Stimulated activated CD8-positive, alpha-beta memory T cell treated with anti-CD3 and anti-CD28 coated beads, Interleukin-15, amount 100 ng/mL, for 4 hours (primary cell): ENCODE data around the gene COMMD2.

Source experiments
- DNase-seq, 2 donors: peaks; one replicate each; pipeline ENCODE4 v3.0.0-alpha.2; 2020; ENCODE audit warnings: low read depth in 2 of 2

The COMMD2 gene

DNA sequence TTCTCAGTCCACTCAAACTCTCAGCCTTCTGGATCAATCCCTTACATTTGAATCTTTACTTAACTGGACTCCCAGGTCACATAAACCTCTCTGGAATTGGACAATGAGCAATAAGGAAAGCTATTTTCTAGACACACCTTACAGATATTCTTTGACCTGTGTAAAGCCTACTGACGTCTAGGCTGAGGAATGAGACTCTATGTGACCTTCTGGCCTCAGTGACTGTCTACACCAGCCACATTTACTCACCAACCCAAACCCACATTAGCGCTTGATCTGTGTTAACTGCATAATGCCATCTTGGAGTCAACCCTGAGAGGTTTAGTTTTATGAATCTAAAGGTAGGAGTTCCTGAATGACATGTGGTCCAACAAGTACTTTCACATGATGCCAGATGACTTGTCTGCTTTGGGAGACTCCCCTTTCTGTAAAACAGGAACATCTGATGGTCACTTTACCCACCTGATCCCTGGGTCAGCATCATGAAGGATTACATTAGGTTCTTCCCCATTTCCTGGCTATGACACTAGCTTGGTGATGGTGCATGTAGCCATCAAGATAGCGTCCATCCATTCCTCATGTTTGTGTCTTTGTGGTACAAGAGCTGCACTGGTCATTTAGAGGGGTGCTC lies 11.4 kb upstream of the COMMD2 start:
- no peak for DNase-seq

GRCh38 chr3:149753717-149754116 lies 1.4 kb upstream of the COMMD2 start:
- DNase-seq = no peak

GRCh38 chr3:149752788-149753136 lies 473 bp upstream of the COMMD2 start:
- no peak for DNase-seq

DNA sequence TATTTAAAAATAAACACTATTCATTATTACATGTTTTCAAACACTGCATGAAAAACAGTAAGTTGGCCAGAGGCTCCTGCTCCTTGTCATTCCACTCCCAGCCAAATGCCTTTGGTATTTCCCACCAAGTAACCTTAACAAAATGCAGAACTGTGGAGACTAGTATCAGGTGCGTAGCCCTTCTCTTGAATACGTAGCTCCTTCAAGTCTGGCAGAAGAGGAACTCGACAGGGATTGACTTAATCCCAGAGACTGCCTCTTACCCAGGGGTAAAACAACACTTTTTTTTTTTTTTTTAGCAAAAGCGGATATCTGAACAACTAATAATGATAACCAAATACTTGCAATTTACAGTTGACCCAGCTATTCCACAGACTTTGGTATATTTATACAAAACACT lies 738 bp downstream of the COMMD2 start:
- no peak for DNase-seq

DNA sequence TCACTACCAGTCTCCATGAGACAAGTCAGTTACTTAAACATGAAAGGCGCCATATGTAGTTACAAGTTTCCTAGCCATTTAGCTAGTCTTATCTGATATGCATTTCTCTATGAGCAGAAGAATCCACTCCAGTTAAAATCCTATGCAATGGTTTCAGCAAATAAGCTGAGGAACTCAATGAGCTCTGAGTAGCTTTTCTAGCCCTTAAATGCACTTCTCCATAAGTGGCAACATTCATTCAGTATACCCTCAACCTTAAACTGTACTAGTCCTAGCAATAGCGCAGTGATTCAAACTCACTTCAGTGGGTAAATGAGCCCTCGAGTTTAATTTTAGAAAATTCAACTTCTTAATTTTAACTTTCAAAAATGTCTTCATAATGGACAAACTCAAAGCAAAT lies 7.7 kb downstream of the COMMD2 start:
- DNase-seq = no peak

- no peak for DNase-seq
These were observed 8.1 kb downstream of the COMMD2 start for GRCh38 chr3:149744151-149744550.

DNA sequence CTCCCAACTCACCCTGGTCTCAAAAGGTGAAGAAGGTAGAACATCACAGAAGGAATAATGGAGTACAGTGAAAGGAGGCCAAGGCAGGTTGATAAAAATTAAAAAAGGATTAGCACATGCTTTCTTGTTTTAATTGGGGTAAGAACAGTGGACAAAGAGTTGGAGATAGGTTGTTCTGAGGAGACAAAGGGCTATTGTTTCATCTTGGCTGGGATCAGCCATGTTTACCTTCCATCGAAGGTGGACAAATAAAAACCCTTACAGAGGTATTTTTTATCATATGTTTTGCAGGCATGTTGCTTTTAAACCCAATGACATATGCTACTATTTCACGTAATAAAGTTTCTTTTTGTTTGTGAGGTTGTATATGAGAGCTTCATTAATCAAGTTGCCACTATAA lies 12.9 kb downstream of the COMMD2 start:
- no peak for DNase-seq

DNA sequence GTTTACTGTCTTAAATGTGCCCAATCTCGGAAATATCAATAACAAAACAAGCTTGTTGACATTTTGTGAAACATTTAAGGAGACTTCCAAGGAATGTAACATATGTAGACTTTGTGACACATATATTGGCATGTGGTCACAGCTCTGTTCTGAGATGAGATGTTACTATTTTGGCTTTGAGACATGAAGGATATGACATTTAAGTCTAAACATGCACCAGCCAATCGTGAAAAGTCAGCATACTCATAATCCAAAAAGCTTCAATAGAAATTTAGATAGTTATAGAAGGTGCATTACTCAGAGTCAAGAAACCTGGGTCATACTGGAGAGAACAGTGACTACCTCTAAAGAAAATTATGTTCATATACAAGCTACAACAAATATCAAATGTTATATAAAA lies 13.4 kb downstream of the COMMD2 start:
- no peak for DNase-seq

GRCh38 chr3:149736953-149737205 lies 15.4 kb downstream of the COMMD2 start:
- DNase-seq = no peak

GRCh38 chr3:149736175-149736952 lies 15.9 kb downstream of the COMMD2 start:
- no peak for DNase-seq

DNA sequence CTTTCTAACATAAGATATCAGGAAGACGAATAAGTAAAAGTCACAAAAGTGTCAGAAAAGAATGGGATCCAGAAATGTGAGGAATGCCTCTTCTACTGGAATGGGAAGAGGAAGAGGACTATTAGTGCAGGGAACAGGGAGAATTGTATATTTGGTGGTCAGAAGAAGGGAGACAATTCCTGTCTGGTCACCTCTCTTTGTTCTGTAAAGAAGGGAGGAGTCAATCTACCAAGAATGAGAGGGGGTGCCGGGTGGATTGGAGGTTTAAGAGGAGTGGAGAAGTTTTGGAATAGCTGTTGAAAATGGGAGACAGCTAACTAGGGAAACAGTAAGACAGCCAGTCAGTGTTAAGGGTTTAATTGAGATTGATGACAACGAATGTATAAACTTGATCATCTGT lies 20.1 kb downstream of the COMMD2 start:
- no peak for DNase-seq

GRCh38 chr3:149727656-149728055 lies 24.6 kb downstream of the COMMD2 start:
- DNase-seq = no peak

- DNase-seq = no peak
These were observed 25.4 kb downstream of the COMMD2 start for GRCh38 chr3:149726716-149727407.

DNA sequence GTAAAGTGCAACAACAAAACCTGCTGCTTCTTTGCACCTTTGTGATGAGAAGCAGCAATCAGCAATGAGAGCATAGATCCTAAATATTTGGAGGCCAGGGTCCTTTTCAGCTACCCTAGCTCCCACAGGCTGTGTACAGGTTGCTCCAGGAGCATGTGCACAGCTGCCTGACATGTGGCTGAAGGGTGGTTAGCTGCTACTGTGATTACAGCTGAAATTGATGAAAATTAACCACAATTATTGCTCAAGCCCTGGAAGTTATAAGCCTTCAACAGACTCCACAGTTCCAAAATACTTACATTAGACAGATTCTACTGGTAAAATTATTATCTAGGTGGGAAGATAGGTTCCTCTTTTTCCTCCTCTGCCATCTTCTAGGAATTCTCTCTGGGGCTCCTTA lies 28.5 kb downstream of the COMMD2 start:
- no peak for DNase-seq

DNA sequence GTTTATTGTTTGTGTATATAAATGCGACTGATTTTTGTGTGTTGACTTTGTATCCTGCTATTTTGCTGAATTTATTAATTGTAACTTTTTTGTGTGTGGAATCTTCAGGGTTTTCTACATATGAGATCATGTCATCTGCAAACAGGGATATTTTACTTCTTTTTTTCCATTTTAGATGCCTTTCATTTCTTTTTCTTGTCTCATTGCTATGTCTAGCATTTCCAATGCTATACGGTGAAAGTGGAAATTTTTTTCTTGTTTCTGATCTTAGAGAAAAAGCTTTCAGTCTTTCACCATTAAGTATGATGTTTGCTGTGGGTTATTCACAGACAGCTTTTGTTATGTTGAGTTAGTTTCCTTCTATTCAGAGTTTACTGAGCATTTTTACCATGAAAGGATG lies 31.4 kb downstream of the COMMD2 start:
- no peak for DNase-seq

DNA sequence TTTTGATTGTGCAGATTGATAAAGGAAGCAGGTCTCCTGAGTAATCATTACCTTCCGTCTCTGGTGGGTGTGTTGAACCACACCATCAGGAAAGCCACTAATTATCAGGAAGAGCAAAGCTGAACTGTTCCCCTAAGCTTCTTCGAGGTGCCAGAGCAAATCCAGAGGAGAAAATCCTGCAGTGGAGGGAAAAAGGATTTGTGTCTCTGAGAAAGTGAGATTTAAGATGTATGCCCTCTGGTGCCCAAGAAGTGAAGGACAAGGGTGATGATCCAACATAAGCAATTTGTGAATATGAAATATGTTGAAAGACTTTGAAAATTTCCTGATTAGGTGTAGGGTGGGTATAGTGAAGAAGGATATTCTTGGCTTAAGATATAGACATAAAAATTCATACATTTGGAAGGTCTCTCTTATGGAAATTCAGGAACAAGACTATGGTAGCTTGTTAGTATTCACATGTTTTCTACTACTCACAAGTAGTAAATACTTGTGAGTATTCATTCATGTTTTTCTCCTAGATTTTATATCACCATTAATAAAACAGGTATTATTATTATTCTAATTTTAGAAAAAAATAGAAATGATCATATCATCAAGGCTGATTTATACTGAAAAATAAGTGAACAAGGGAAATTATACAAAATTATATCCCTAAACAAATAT lies 34.8 kb downstream of the COMMD2 start:
- no peak for DNase-seq

- no peak for DNase-seq
These were observed 35.3 kb downstream of the COMMD2 start for GRCh38 chr3:149716984-149717383.

GRCh38 chr3:149715247-149715646 lies 37.0 kb downstream of the COMMD2 start:
- DNase-seq = no peak

- no peak for DNase-seq
These were observed 38.3 kb downstream of the COMMD2 start for GRCh38 chr3:149713730-149714654.

- no peak for DNase-seq
These were observed 45.4 kb downstream of the COMMD2 start for GRCh38 chr3:149706905-149707304.

- DNase-seq = no peak
These were observed 46.9 kb downstream of the COMMD2 start for GRCh38 chr3:149705416-149705815.

DNA sequence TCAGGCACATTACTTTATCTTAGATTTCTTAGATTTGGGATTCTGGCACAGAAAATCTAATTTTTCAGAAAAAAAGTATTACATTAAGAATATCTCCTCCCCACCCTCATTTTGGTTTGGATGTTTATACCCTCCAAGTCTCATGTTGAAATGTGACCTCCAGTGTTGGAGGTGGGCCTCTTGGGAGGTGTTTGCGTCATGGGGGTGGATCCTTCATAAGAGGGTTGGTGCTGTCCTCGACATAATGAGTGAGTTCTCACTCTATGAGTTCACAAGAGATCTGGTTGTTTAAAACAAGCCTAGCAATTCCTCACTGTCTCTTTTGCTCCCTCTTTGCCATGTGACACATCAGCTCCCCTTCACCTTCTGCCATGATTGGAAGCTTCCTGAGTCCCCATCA lies 48.8 kb downstream of the COMMD2 start:
- DNase-seq = no peak
